ENCODE data around the gene DNPH1.

- TF ChIP-seq, protein P1, sequence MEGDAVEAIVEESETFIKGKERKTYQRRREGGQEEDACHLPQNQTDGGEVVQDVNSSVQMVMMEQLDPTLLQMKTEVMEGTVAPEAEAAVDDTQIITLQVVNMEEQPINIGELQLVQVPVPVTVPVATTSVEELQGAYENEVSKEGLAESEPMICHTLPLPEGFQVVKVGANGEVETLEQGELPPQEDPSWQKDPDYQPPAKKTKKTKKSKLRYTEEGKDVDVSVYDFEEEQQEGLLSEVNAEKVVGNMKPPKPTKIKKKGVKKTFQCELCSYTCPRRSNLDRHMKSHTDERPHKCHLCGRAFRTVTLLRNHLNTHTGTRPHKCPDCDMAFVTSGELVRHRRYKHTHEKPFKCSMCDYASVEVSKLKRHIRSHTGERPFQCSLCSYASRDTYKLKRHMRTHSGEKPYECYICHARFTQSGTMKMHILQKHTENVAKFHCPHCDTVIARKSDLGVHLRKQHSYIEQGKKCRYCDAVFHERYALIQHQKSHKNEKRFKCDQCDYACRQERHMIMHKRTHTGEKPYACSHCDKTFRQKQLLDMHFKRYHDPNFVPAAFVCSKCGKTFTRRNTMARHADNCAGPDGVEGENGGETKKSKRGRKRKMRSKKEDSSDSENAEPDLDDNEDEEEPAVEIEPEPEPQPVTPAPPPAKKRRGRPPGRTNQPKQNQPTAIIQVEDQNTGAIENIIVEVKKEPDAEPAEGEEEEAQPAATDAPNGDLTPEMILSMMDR (IDR thresholded peaks at IDR 0.05) = no peak
- no peak for TF ChIP-seq POLR2A (IDR thresholded peaks at IDR 0.05)
Observed at GRCh38 chr6:43222418-43223059, 6.7 kb downstream of the DNPH1 start.
